Measurements from ENCODE around the gene ANAPC1.
"Not testable (repeated sequence)": the region's sequence is repeated elsewhere in the genome, so short reads cannot be mapped to it uniquely, and the experiment has no call there.

Gene ANAPC1

DNA sequence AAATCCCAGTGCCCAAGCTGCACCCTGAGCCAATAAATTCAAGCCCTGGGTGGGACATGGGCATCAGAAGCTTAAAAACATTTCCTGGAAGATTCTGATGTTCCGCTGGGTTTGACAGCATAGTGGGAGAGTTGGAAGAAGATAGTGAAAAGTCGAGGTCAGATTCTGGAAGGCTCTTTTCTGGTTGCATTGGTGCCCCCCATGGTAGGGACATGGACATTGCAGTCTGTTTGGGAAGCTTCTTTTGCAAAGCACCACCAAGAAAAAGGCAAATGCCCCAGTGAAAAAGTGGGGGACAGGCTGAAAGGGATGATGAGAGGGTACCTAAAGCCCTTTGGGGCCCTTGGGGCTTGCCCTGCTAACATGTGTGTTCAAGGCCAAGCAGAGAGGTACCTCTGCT, 35.4 kb upstream of the ANAPC1 start:
- DNase-seq (ENCODE audit: low spot score) (no peak), ATAC-seq (ENCODE audit: low read depth) (no peak)
- TF ChIP-seq, protein P1, sequence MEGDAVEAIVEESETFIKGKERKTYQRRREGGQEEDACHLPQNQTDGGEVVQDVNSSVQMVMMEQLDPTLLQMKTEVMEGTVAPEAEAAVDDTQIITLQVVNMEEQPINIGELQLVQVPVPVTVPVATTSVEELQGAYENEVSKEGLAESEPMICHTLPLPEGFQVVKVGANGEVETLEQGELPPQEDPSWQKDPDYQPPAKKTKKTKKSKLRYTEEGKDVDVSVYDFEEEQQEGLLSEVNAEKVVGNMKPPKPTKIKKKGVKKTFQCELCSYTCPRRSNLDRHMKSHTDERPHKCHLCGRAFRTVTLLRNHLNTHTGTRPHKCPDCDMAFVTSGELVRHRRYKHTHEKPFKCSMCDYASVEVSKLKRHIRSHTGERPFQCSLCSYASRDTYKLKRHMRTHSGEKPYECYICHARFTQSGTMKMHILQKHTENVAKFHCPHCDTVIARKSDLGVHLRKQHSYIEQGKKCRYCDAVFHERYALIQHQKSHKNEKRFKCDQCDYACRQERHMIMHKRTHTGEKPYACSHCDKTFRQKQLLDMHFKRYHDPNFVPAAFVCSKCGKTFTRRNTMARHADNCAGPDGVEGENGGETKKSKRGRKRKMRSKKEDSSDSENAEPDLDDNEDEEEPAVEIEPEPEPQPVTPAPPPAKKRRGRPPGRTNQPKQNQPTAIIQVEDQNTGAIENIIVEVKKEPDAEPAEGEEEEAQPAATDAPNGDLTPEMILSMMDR (IDR thresholded peaks at IDR 0.05; ENCODE audit: poor library complexity, severe bottlenecking): no peak
- no peaks in the 10 kb centered on the region for H3K9me3 ChIP-seq (ENCODE audit: severe bottlenecking)
- no peak overlapping the region for H3K4me3 ChIP-seq (ENCODE audit: severe bottlenecking)
- H3K4me1 ChIP-seq (ENCODE audit: insufficient read depth, poor library complexity, severe bottlenecking): no peaks in the 10 kb centered on the region
- no peaks in the 10 kb centered on the region for H3K27me3 ChIP-seq (ENCODE audit: insufficient read depth, poor library complexity, severe bottlenecking)
- H3K27ac ChIP-seq (ENCODE audit: poor library complexity, severe bottlenecking): no peak overlapping the region
- no peaks in the 10 kb centered on the region for H3K36me3 ChIP-seq (ENCODE audit: low read depth)

DNA sequence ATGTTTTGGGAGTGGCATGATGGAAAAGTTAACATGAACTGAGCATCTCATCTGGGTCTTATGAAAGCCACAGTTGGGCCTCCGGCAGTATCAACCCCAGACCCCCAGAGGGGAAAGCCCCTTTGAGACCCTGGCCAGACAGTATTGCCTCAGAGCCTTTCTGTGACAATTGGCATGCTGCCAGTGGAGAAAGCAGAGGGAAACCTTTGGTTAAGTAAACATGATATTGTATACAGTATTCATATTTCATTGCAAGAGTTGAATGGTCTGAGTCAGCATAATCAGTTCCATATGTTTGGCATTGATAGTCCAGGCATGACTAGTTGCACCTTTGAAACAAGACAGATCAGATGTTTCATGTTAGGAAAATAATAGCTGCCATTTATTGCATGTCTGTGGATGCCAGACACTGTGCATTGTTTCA, 34.4 kb upstream of the ANAPC1 start:
- Histone ChIP-seq H3K27me3 (ENCODE audit: insufficient read depth, poor library complexity, severe bottlenecking) (no peaks in the 10 kb centered on the region), H3K36me3 (ENCODE audit: low read depth) (no peaks in the 10 kb centered on the region), H3K4me1 (ENCODE audit: insufficient read depth, poor library complexity, severe bottlenecking) (no peaks in the 10 kb centered on the region), H3K9me3 (ENCODE audit: severe bottlenecking) (no peaks in the 10 kb centered on the region), H3K27ac (ENCODE audit: poor library complexity, severe bottlenecking) (no peak overlapping the region), H3K4me3 (ENCODE audit: severe bottlenecking) (no peak overlapping the region)
- DNase-seq (ENCODE audit: low spot score) (no peak), ATAC-seq (ENCODE audit: low read depth) (no peak)
- TF ChIP-seq, protein P1 (IDR thresholded peaks at IDR 0.05; ENCODE audit: poor library complexity, severe bottlenecking): no peak

DNA sequence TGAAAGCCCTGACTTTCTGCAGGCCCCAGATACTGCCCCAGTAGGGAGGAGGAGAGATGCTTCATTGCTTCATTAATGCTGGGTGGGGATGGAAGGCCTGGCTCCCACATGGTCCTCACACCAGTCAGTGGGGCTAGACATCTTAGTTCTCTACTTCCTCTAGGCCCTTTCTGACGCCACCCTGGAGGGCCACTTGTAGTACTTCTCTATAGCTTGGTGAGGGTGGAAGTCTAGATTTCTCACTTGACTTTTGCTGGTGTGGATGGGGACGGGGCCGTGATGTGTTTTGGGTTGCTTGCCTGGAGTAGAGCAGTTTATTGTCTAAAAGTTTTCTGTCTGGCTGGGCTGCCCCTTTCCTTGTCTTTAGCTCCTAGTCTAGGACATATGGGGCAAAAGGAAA, 33.1 kb upstream of the ANAPC1 start:
- Histone ChIP-seq H3K27me3 (ENCODE audit: insufficient read depth, poor library complexity, severe bottlenecking) (no peaks in the 10 kb centered on the region), H3K9me3 (ENCODE audit: severe bottlenecking) (no peaks in the 10 kb centered on the region), H3K27ac (ENCODE audit: poor library complexity, severe bottlenecking) (no peak overlapping the region), H3K4me3 (ENCODE audit: severe bottlenecking) (no peak overlapping the region), H3K4me1 (ENCODE audit: insufficient read depth, poor library complexity, severe bottlenecking) (no peaks in the 10 kb centered on the region), H3K36me3 (ENCODE audit: low read depth) (no peaks in the 10 kb centered on the region)
- TF ChIP-seq, protein P1 (IDR thresholded peaks at IDR 0.05; ENCODE audit: poor library complexity, severe bottlenecking): no peak
- no peak for DNase-seq (ENCODE audit: low spot score)
- ATAC-seq (ENCODE audit: low read depth): no peak

DNA sequence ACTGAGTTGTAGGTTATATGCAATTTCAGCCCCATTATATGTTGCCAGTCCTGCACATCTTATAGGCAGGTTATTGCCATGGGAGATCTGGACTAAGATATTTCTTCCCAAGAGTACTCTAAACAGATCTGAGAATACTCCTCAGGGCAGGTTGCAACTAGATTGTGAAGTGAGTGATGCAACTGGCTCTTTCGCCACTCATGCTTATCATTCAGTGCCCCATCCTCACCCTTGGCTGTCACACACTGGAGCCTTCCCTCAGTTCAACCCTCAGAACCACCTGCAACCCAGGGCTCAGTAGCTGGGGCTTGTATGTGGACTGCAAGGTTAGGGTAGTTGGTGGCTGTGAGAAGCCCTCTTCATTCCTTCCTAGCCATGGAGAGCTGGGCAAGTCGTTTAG, 28.6 kb upstream of the ANAPC1 start:
- H3K27ac ChIP-seq (ENCODE audit: poor library complexity, severe bottlenecking): no peak overlapping the region
- no peaks in the 10 kb centered on the region for H3K36me3 ChIP-seq (ENCODE audit: low read depth)
- TF ChIP-seq, protein P1 (IDR thresholded peaks at IDR 0.05; ENCODE audit: poor library complexity, severe bottlenecking): no peak
- ATAC-seq (ENCODE audit: low read depth) (peak; percentile 46; the same call in 2 of the 3 replicates), DNase-seq (ENCODE audit: low spot score) (no peak)
- H3K4me1 ChIP-seq (ENCODE audit: insufficient read depth, poor library complexity, severe bottlenecking): no peaks in the 10 kb centered on the region
- H3K9me3 ChIP-seq (ENCODE audit: severe bottlenecking): no peaks in the 10 kb centered on the region
- no peaks in the 10 kb centered on the region for H3K27me3 ChIP-seq (ENCODE audit: insufficient read depth, poor library complexity, severe bottlenecking)
- H3K4me3 ChIP-seq (ENCODE audit: severe bottlenecking): no peak overlapping the region

DNA sequence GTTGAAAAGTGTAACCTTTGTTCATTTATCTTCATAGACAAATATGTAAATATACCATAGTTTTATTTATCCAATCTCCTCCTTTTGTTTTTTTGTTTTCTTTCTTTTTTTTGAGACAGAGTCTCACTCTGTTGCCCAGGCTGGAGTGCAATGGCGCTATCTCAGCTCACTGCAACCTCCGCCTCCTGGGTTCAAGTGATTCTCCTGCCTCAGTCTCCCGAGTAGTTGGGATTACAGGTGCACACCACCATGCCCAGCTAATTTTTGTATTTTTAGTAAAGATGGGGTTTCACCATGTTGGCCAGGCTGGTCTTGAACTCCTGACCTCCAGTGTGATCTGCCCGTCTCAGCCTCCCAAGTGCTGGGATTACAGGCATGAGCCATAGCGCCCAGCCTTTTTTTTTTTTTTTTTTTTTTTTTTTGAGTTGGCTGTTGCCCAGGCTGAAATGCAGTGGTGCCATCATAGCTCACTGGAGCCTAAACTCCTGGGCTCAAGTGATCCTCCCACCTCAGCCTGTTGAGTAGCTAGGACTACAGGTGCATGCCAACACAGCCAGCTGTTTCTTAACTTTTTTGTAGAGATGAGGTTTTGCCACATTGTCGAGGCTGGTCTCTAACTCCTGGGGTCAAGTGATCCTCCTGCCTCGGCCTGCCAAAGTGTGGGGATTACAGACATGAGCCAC, 27.4 kb upstream of the ANAPC1 start:
- H3K27ac ChIP-seq (ENCODE audit: poor library complexity, severe bottlenecking); ATAC-seq (ENCODE audit: low read depth); DNase-seq (ENCODE audit: low spot score): not testable (repeated sequence)

More for the DNA sequence above, 27.4 kb upstream of the ANAPC1 start:
- H3K4me1 ChIP-seq (ENCODE audit: insufficient read depth, poor library complexity, severe bottlenecking); H3K9me3 ChIP-seq (ENCODE audit: severe bottlenecking); H3K36me3 ChIP-seq (ENCODE audit: low read depth); H3K27me3 ChIP-seq (ENCODE audit: insufficient read depth, poor library complexity, severe bottlenecking); H3K4me3 ChIP-seq (ENCODE audit: severe bottlenecking): not testable (repeated sequence)
